SHP77 treated with DMSO at 0.1 percent for 48 hours (cell line): ENCODE data around the gene A3GALT2.
"Not testable (repeated sequence)": the region's sequence is repeated elsewhere in the genome, so short reads cannot be mapped to it uniquely, and the experiment has no call there.

Source experiments
- DNase-seq: peaks from one replicate; lab custom pipeline; 2025; lab: John Stamatoyannopoulos, UW

The A3GALT2 gene

DNA sequence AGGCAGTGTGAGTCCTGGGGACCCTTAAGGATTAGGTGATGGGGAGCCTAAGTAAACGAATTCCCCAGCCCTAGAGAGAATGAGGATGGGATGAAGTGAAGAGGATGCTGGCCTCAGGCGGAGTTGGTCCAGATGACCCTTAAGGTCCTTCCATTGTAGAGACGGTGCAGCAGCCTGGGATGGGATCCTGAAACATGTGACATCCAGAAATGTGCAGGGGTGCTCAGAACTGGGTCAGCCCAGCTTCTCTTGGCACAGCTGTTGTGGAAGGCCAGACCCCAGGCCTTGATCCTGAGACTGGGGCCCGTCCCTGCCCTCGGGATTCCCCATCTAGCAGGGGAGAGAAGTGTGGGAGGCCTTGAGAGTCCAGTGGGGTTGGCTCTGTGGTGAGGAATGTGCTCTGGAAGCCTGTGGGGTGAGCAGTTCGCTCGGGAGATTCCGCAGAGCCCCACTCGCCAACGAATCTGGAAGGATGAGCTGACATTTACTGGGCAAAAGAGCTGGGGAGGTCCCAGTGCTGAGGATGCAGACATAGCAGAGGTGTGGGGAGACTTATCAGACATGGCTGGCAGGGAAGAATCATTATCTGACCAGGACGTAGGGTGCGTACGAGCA, 28.1 kb downstream of the A3GALT2 start:
- DNase-seq, result no peak

DNA sequence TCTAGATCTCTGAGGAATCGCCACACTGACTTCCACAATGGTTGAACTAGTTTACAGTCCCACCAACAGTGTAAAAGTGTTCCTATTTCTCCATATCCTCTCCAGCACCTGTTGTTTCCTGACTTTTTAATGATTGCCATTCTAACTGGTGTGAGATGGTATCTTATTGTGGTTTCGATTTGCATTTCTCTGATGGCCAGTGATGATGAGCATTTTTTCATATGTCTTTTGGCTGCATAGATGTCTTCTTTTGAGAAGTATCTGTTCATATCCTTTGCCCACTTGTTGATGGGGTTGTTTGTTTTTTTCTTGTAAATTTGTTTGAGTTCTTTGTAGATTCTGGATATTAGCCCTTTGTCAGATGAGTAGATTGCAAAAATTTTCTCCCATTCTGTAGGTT, 30.3 kb downstream of the A3GALT2 start:
- not testable (repeated sequence) for DNase-seq

DNA sequence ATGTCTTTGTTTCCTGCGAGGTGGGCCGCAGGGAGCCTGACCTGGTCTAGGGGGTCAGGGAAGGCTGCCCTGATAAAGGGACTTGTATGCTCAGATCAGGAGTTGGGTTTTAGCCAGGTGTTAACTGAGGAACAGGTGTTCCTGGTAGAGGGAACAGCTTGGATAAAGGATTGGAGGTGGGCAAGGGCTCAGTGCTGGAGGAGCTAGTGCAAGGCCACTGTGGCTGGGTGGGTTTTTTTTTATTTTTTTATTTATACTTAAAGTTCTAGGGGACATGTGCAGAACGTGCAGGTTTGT, 31.1 kb downstream of the A3GALT2 start:
- DNase-seq, result no peak

DNA sequence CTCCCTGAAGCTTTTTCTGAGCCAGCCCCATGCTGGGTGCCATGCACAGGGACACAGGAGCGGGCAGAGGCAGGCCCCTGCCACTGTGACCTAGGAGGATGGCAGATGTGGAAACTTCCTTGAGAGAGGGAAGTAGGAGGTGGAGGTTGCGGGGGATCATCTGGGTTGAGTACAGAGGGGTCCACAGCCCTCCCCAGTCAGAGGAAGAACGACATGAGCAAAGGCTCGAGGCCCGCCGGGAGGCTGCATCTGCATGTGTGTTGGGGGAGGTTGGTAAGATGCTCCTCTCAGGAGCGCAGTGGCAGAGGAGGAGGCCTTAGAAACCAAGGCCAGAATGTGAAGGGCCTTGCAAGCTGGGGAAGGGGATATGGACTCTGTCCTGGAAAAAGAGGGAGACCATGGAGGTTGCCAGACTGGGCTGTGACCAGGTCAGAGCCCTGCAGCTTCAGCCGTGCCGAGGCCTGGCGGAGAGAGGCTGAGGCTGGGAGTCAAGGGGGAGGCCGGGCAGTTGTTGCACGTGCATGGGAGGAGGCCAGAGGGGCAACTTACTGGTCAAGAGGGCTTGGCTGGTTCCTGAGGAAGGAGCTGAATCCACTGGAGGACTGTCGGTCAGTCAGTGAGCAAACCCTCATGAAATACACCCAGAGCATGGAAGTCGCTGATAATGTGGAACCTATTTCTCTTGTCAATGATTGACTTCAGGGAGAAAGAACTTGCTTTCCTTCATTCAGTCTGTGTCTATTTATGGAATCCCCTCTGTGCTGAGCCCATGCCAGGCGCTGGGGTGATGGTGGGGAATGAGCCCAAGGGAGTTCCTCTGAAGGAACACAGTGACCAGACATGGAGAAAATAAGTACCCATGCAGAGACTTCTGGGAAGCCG, 31.7 kb downstream of the A3GALT2 start:
- no peak for DNase-seq

DNA sequence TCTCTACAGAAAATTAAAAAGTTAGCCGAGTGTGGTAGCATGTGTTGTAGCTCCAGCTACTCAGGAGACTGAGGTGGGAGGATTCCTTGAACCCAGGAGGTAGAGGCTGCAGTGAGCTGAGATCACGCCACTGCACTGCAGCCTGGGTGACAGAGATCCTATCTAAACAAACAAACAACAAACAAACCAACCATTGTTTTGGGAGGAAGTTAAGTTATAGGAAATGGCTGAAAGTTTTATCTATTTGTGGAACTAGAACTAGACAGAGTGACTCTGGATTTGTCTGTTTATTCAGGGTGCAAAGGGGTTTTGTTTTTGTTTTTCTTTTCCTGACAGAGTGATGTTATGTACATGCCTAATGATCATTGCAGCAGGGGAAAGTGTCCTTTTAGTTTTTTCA, 33.6 kb downstream of the A3GALT2 start:
- no peak for DNase-seq

DNA sequence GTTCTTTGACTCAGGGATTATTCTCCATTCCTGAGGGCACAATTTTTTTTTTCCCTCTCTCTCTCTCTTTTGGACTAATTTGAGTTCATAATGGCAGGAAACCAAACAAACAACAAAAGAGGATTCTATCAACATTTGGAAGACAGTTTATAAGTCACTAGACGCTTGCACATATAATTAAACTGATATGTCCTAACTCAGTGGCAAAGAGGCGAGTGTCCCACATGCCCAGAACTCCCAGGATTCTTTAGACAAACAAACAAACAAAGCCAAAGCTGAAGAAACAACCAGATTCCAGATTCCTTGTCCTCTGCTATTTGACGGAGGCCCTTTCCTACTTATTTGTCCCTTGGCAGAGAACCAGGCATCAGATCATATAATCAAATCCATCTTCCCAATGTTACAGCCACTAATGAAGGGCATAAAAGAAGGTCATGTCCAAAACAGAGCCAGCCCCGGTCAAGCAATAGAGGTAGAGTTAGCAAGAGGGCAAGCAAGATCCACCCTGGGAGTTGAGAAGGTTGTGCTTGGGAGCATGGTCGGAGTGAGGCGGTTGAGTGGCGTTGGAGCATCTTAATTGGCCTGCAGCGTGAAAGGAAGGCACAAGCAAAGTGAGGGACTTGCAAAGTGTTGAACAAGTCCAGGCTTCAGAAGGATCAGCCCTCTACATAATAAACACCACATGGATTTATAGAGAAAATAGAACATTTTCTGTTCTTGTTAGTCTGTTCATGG, 34.3 kb downstream of the A3GALT2 start:
- DNase-seq, result no peak

DNA sequence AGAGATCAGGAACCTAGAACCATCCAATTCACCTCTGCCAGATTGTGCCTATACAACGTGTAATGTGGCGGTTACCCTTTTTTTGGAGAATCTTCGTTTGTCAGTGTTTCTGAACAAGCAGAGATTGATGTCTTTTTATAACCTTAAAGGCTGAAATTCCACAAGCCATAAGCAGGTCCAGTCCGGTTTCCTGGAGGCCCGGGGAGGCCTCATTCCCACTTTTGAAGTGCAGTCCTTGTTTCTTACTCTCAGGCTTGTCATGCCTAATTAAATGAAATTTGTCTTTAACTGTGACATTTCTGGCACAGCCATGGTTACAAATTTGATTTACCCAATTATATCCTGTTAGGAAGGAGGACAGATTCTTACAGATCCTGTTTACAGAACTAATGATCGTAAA, 36.8 kb downstream of the A3GALT2 start:
- DNase-seq, result no peak

DNA sequence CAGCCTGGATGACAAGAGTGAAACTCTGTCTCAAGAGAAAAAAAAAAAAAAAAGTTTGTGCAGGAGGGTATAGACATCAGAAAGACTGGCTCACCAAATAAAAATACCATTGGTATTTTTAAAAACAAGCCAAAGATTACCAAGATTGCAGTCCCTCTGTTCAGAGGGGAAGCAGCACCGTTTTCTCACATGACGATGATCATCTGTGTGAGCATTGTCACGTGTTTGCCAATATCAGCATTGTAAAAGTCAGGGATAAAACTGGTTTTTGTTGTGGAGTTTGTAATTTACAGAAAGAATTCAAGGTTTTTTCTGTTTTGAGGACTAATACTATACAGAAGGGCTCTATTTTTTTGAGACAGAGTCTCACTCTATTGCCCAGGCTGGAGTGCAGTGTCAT, 38.1 kb downstream of the A3GALT2 start:
- DNase-seq, result no peak

DNA sequence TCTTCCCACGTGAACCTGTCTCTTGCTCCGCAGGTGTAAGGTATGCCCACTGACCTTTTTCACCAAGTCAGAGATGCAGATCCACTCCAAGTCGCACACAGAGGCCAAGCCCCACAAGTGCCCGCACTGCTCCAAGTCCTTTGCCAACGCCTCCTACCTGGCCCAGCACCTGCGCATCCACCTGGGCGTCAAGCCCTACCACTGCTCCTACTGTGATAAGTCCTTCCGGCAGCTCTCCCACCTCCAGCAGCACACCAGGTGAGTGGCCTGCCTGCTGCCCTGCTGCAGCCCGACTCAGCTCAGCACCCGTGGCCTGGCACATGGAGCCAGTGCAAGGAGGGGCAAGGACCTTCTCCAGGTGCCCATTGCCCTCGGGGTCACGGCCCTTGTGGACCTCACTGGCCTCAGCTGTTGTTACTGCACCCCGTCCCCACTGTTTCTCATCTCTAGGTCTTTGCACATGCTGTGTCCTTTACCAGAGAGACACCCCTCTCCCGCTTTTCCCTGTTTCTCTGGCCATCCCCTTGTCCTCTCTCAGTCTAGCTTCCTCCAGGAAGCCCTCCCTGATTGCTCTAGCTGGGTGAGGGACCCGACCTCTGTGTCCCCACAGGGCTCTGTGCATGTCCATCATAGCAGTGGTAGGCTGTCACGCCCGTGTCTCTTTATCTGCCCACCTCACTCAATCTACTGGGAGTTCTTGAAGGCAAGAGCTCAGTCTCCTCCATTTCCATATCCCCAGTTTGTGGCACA, 39.2 kb downstream of the A3GALT2 start:
- DNase-seq, result no peak

DNA sequence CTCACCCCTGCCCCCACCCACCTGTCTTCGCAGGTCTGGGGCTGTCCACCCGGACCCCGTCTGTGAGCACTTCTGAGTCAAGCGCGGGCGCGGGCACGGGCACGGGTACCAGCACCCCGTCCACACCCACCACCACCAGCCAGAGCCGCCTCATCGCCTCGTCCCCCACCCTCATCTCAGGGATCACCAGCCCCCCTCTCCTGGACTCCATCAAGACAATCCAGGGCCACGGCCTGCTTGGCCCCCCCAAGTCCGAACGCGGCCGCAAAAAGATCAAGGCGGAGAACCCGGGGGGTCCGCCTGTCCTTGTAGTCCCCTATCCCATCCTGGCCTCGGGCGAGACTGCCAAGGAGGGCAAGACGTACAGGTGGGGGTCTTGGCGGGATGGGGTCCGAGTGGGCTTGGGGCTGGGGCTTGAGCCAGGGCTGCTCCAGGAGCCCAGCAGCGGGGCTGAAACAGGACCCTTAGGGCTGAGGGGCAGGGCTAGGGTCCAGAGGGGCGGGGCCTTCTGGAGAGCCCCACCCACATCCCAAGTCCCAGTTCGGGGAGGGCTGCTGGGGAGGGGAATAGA, 40.7 kb downstream of the A3GALT2 start:
- DNase-seq, result no peak

DNA sequence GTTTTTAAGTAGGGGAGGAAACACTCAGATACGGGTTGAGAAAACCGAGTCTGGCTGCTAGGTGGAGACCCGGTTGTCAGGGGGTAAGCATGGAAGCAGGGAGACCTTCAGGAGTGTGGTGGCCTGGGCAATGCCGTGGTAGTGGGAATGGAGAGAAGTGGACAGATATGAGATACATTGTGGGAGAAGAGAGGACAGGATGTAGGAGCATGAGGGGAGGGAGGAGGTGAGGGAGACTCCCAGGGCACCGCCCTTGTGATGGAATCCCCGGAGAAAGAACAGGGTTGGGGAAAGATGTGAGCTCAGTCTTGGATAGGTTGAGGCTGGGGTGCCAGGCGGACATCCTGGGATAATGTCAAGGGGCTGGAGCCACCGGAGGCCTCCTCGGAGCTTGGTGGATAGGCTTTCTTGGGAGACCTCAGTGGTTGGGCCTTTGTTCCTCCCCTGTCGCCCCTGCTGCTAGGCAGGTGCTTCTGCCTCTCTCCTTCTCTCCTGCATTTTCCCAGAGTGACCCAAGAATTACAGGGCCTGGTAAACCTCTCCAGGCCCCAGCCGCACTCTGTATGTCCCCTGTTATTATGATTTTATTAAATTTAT, 43.3 kb downstream of the A3GALT2 start:
- DNase-seq, result no peak

DNA sequence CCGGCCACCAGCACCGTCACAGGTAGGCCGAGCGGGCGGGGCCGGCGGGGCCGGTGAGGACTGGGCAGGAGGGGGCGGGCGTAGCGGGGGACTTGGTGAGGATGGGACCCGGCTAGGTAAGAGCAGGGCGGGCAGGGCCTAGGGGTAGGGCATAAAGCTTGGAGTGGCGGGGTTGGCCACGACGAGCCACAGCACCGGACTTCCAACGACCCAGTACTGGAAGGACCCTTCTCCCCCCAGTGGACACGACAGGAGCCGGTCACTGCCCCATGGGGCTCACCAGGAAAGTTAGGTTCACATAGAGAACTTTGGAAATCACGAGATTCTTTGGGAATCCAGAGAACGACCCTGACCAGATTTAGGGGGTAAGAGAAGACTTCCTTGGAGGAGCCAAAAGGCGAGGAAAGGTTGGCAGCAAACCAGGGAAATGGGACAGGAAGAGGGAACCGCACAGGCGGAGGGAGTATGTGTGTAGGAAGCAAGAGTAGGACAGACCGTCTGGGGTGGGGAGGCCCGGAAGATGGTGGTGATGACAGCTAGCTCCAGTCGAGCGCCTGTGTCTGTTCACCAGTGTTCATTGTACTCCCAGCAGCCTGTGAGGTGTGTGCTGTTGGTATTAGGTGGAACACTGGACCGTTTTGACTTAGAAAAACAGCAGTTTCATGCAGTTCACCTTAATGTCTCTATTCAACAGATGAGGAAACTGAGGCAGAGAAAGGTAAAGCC, 44.2 kb downstream of the A3GALT2 start:
- DNase-seq, result no peak

DNA sequence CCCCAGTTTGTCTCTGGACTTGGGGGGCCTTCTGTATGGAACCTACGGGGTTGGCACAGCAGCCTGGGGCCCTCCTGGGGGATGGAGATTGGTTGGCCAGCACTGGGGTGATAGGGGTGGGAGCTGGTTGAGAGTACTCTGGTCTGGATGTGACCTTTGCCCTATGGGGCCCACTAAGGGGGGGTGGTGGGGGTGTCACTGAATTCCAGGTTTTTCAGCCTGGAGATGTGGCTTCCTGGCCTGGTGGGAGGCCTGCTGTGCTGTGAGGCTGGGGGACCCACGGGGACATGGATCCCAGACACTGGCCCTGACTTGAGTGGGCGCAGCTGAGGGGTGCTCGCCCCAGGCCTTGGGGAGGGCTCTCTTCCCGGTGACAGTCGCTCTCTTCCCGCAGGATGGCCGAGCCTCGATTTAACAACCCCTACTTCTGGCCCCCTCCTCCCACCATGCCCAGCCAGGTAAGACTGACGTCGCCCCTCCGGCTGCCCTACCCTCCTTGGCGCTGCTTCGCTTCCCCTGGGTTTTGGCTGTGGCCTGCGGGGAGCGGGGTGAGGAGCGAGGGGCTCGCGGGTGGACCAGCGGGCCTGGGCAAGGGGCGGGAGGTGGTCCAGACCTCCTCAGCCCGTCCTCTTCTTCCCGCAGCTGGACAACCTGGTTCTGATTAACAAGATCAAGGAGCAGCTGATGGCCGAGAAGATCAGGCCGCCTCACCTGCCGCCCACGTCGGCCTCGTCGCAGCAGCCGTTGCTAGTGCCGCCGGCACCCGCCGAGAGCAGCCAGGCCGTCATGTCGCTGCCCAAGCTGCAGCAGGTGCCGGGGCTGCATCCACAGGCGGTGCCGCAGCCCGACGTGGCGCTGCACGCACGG, 45.0 kb downstream of the A3GALT2 start:
- no peak for DNase-seq

DNA sequence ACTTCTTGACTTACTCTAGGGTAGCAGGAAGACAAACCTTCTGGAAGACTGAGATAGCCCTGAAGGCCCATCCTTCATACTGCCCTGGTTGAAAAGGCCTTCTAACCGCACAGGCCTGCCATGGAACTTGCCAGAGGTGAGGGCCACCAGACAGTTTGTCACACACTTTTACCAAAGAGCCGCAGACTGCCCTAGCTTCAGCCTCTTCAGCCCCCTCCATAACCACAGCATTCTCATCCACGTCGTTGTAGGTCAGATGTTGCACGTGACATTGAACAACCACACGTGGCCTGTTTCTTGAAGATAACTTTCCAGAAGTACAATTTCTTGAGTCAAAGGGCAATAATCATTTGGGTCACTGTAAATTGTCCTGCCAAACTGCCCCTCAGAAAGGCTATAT, 45.7 kb downstream of the A3GALT2 start:
- no peak for DNase-seq

DNA sequence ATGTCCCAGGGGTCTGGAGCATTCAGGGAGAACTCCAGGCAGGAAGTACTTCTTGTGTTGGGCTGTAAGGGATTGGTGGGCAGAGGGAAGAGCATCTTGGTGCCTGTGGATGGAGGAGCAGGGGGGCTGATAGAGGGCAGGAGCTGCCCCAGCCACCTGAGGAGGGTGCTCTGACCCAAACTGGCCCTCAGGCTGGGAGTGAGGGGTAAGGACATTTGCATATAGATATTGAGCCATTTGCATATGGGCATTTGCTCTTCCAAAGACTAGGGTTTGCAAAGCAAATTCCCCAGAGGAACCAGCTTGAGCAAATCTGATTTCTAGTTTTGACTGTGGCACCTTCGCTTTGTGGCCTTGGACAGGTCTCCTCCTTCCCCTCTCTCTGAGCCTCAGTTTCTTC, 46.5 kb downstream of the A3GALT2 start:
- DNase-seq, result no peak

DNA sequence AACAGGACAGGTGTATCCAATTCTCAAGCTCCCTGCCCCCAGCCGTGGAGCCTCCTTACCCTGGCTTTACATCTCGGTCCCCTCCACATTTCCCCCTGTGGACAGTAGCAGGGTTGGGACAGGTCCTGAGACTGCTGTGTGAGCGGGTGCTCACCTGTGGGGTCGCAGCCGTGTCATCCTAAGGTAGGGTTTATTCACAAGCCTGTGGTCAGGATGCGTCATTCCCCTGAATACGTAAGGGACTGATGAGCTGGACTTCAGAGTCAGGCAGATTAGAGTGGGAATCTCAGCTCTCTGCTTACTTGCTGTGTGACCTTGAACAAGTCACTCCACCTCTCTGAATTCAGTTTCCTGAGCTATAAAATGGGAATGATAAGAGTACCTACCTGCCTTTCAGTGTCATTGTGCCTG, 46.9 kb downstream of the A3GALT2 start:
- DNase-seq, result no peak

DNA sequence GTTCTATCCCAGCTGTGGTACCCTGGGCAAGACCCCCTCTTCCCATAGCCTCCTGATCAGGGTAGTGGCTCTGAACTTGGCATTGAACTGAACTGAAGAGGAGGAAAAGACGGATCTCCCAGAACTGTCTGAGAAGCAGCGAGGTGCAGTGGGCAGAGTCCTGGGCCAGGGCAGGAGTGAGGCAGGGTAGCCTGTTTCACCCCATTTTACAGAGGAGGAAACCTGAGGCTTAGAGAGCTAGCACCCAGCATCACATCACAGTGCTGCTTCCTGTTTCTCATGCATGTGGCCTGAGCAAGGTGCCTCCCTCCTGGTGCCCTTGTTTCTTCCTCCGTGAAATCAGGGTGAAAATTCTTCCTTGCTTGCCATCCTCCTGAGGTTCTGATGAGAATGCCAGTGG, 47.5 kb downstream of the A3GALT2 start:
- DNase-seq, result no peak

DNA sequence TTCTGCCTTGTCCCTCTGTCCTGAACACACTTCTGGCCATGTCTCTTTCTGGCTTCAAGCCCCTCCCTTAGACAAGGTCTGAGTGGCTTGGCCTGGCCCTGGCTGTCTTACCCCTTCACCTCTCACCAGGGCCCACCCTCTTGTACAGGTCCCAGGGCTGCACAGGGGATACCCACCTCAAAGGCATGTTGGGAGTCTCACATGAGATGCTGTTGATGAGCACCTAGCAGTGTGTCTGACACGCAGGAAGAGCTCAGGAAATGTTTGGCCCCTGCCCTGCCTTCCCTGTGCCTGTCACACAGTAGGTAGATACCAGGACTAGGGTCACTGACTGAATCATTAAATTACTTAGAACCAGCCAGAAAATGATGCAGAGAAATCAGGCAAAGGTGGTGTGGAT, 48.0 kb downstream of the A3GALT2 start:
- no peak for DNase-seq

DNA sequence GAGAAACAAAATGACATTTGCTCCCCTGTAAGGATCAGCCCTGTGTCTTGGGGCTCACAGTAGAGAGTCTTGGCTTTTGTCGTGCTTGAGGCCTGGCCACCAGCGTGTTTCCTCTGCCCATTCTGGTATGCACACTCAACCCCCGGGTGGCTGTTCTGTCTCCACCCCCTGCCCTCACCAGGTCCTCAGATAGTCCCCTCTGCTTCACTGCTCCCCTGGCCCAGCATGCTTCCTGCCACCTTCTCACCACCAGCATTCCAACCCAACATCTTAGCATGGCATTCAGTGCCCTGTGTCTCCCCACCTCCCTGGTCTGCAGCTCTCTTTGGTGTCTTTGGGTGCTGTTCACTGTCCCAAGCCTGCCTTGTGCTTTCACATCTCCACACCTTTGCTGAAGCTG, 48.4 kb downstream of the A3GALT2 start:
- DNase-seq, result no peak
